AG09309 (cell line): ENCODE data around the gene NAGK.

Source experiments
- DNase-seq: peaks from one replicate; pipeline ENCODE4 v3.0.0-alpha.2; 2010; ENCODE audit warnings: low read depth
- H3K4me3 ChIP-seq: 2 replicates; pipeline ENCODE4 v1.5.1; 2011; ENCODE audit warnings: mild to moderate bottlenecking, low read depth, low read length, moderate library complexity; ENCODE audit not compliant: control insufficient read depth
- TF ChIP-seq, protein P1 (sequence below): IDR thresholded peaks from 2 replicates; pipeline ENCODE4 v1.5.1; 2011; ENCODE audit warnings: mild to moderate bottlenecking, low read depth, low read length, inconsistent platforms; ENCODE audit not compliant: insufficient read depth, control insufficient read depth; ENCODE audit errors: missing control alignments

NAGK gene

DNA sequence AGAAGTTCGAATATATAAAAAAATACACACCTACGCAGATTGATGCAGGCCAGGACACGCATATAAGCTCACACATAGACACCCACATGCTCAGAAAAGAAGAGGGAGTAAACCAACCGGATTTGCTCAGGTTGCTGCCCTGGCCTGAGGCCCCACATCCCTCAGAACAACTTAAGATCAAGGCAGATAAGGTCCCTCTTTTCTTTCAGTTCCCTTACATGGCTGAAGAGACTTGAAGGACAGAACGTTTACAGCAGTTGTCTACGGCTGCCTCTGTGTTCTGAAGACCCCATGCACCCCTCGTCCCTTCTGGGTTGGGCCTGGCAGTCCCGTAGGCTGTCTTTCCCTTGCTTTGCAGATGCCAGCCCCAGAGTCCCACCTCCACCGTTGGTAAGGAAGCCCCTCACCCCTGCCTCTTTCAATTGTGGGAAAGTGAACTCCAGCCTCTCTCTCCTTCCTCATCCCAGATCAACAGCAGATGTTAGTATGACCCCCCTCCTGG, 4.3 kb upstream of the NAGK start:
- no peak for DNase-seq
- no peak overlapping the region for H3K4me3 ChIP-seq
- TF ChIP-seq, protein P1, sequence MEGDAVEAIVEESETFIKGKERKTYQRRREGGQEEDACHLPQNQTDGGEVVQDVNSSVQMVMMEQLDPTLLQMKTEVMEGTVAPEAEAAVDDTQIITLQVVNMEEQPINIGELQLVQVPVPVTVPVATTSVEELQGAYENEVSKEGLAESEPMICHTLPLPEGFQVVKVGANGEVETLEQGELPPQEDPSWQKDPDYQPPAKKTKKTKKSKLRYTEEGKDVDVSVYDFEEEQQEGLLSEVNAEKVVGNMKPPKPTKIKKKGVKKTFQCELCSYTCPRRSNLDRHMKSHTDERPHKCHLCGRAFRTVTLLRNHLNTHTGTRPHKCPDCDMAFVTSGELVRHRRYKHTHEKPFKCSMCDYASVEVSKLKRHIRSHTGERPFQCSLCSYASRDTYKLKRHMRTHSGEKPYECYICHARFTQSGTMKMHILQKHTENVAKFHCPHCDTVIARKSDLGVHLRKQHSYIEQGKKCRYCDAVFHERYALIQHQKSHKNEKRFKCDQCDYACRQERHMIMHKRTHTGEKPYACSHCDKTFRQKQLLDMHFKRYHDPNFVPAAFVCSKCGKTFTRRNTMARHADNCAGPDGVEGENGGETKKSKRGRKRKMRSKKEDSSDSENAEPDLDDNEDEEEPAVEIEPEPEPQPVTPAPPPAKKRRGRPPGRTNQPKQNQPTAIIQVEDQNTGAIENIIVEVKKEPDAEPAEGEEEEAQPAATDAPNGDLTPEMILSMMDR: no peak

GRCh38 chr2:71064754-71065621, 3.5 kb upstream of the NAGK start:
- no peak overlapping the region for H3K4me3 ChIP-seq
- peak; percentile 37 for DNase-seq

GRCh38 chr2:71066856-71067255, 1.6 kb upstream of the NAGK start:
- no peak overlapping the region for H3K4me3 ChIP-seq
- TF ChIP-seq, protein P1: no peak

More at GRCh38 chr2:71064754-71065621, 3.5 kb upstream of the NAGK start:
- TF ChIP-seq, protein P1: no peak

GRCh38 chr2:71067567-71068217, 756 bp upstream of the NAGK start:
- H3K4me3 ChIP-seq: peak overlapping the region; percentile 52
- no peak for DNase-seq
- TF ChIP-seq, protein P1: peak; percentile 12

More at GRCh38 chr2:71066856-71067255, 1.6 kb upstream of the NAGK start:
- no peak for DNase-seq

DNA sequence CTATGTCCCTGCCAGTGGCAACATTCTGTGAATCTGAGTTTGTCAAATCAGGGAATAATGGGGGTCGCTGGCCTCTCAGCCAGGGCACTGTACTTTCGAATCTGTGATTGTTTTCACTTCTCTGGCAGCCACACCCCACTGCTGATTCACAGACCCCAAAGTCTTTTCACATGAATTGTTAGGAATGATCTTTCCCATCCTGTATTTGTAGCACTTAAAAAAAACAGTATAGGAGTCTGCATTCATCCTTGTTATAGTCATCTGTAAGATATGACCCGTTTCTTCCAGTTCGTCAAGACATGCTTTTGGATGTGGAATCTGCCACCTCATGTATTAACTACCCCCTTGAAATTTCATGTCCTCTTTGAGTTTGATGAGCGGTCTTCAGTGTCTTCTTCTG, 928 bp downstream of the NAGK start:
- TF ChIP-seq, protein P1: no peak

DNA sequence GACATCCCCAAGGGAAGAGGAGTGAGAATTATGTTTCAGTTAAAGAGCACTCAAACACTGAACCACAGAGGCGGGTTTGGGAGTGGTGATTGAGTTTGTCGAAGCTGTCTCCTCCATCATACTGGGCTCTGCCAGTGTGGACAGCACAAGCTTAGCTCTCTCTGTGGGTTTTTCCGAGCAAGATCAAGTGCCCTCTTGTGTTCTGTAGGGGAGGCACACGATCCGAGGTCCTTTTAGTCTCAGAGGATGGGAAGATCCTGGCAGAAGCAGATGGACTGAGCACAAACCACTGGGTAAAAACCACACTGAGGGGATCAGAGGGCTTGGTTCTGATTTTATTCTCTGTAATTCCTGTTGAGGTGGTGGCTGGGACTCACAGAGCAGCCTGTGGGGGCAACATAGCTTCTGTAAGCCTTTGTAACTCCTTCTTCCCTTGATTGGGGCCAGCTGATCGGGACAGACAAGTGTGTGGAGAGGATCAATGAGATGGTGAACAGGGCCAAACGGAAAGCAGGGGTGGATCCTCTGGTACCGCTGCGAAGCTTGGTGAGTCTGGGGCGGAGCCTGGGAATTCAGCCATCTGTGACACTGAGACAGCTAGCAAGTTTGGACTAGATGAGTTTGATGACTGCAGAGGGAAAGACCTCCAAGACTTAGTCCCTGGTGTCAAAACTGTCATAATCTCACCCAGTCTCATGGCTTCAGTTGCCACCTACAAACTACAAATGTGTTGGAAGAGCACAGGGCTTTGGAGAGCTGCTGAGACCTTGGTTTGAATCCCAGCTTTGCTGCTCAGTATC, 2.0 kb downstream of the NAGK start:
- H3K4me3 ChIP-seq: no peak overlapping the region
- DNase-seq: no peak
- TF ChIP-seq, protein P1: peak; percentile 56

More for the DNA sequence above, 928 bp downstream of the NAGK start:
- peak overlapping the region; percentile 52 for H3K4me3 ChIP-seq
- no peak for DNase-seq
